EH (cell line): ENCODE results near the gene NOCT.
"Not testable (repeated sequence)": the region's sequence is repeated elsewhere in the genome, so short reads cannot be mapped to it uniquely, and the experiment has no call there.

Experiments
- DNase-seq: peaks from one replicate; pipeline ENCODE4 v3.0.0-alpha.2; 2015; ENCODE audit warnings: low read depth

The NOCT gene

GRCh38 chr4:139050446-139050845 is 34.9 kb downstream of the NOCT start:
- DNase-seq = peak; percentile 60

DNA sequence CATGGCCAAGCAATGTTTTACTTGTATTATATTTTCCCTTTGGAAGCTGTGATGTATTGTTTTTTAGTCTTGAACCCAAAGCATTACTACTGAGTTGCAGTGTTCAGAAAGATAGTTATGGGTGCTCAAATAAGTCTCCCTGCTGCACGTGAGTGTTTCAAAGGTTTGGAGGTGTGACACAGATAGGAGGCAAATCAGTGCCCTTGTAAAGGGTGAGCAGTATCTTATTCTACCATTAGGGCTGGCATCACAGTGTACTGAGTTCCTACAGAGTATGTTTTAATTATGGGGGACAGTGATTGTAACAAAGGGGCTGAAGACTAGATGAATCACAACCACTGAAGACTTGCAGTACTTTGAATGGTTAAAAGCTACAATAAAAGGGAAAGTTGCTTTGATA is 38.3 kb downstream of the NOCT start:
- DNase-seq = no peak

DNA sequence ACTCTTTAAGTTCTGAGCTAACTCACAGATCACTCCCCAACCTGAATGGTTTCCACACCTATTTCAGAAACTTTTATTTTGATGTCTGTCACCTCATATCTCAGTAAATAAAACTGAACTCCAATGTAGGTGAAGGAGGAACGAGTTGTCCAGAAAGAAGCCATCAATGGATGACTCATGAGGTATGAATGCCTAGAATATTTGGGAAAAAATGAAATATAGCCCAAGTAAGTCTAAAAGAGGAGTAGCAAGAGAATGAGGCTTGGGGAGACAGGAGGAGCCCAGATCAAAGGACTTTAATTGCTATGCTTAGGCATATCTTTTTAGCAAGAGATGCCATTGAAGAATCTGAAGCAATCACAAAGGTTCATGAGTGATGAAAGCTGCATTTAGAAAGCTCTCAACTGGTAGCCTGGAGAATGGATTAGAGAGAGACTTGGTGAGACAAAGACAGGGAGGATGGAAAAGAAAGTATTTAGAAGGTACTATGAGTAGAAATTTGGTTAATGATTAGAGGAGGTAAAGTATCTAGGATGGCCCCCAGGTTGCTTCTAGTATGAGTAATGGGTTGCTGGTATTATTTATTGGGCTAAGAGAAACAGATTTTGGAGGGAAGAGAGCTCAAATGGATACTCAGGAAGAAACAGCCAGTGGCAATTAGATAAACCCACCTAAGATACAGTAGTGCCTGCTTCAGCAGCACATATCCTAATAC is 39.4 kb downstream of the NOCT start:
- DNase-seq = peak; percentile 55

DNA sequence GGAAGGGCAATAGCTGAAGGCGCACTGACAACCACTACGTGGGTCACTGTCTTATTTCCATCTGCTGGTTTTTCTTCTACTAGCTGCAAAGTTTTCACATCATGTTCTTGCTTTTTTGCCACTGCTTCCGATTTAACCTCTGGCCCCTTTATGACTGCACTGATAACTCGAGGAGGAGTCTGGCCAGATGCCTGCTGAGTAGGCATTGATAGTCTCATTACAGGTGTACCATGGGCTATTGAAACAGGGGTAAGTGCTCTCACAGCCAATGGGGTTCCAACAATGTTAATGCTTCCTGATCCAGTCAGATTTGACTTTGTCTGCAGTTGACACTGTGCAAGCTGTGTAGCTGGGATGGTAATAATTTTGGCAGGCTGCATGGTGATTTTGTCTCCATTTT is 43.4 kb downstream of the NOCT start:
- not testable (repeated sequence) for DNase-seq

DNA sequence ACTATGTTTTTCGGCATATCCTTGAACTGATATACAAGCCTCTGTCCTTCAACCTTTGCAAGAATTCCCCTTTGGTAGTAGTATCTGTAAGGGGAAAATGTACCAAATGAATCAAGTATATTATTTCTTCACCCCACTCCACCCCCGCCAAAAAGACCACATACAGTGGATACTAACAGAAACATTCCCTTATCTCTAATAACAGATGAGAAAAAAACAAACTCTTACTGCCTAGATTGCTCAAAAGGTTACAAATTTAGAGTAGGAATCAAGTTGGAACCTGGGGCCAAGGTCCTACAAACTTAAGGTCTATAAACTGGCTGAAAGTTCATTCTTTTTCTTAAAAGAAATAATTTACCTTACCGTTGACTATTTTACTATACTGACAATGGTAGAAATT is 45.0 kb downstream of the NOCT start:
- DNase-seq = no peak

GRCh38 chr4:139076016-139076744 is 60.6 kb downstream of the NOCT start:
- no peak for DNase-seq

DNA sequence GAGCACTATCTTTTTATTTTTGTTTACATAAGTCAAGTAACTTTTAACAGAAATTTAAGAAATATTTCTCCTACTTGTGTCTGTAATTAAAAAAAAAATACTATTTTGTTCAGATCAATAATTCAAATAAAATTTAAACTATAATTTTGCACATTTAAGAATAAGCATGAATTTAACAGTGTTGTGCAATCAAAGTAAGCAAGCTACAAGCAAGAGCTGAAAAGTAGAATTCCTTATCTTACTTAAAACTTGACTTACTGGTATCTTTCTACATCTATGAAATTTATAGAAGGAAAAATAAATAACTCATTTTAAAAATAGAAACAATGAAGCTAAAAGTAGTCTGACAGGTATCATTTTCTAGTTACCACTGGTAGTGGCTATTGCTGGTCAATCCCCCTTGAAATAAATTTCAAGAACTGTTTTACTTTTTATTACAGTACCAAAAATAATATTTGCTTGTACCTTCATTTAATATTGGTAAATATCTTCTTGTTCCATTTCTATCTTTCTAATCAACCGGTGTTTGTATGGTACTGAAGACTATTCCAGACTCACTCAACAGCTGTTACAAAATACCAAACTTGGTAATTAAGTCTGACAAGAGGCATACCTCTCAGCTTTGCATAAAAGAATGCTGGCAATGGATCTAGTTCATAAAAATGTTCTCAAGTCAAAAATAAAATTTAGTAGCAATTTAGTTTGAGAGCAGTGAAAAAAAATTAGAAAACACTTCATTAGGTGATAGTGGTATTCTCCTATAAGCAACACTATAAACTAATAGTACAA is 62.2 kb downstream of the NOCT start:
- peak; percentile 16 for DNase-seq

DNA sequence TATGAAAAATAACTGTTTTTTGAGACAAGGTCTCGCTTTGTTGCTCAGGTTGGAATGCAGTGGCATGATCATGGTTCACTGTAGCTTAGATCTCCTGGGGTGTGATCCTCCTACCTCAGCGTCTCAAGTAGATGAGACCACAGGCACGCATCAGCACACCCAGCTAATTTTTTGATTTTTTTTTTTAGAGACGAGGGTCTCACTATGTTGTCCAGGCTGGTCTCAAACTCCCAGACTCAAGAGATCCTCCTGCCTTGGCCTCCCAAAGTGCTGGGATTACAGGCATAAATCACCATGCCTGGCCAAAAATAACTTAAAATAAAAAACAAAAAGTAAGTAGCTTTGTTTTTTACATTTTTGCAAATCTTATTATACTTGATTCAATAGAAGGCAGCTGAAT is 63.3 kb downstream of the NOCT start:
- no peak for DNase-seq

DNA sequence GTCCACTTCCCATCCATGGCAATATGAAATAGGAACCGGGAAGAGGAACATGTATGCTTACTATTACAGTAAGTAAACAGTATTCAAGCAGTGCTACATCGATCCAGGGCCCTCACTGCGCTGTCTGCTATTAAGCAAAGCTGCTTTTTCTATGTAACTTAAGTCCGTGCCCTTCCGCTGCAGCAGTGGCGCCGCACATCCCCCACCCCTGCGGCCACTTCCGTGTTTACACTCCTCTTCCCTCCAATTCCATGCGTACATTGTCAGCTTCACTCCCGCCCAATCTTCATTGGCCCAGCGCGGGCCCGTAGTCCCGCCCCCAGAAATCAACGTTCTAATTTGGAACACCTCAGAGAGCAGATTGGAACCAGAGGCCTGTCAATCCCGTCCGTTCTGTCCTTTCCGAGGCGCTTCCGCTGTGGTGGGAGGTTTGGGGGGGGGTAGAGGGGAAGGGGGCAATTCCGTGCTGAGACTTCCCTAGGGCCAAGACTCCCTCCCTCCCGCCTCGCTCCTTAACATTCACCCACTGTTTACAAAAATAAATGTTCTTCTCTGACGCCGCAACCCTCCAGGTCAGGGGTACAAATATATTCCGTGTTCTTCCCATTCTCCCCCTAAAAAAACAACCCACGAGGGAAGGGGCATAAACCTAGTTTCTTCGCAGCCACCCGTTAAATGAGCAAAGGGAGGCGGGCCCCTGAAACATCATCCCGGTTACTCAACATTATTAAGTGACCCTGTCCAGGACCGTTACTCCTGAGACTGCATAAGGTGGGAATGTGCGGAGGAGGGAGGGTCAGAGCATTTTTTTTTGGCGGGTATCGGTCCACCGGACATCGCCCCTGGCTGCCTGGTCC is 67.4 kb downstream of the NOCT start:
- peak; percentile 99 for DNase-seq

GRCh38 chr4:139083607-139083955 is 68.0 kb downstream of the NOCT start:
- DNase-seq = peak; percentile 77

GRCh38 chr4:139083956-139084803 is 68.6 kb downstream of the NOCT start:
- DNase-seq = peak; percentile 91

DNA sequence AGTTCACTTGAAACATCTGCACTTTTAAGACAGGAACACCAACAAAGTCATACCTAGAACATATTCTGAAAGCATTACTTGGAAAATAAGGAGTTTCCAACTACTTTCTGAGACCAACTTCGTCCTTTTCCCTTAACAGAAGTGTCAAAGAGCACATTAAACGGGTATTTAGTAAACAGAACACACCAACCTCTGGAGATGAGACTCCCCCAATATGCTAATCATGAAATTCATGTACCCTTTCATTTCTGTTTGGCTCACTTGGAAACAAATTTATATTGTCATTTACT is 69.2 kb downstream of the NOCT start:
- no peak for DNase-seq

DNA sequence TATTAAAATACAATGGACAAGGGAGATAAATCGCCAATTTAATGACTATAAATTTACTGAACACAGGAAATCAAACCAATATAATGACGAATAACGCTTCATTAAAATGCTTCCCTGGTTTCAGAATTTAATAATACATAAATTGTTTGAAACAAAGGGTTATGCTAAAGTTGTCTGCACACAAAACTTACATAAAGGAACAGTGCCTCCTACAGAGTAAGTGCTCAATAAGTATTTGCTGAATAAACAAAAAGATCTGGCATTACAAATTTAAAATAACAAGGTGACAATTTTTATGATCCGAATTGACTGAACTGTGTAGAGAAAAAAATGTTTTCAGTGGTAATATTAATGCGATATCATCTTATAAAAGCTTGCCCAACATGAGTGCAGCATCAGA is 69.6 kb downstream of the NOCT start:
- peak; percentile 19 for DNase-seq

- no peak for DNase-seq
These were observed 76.7 kb downstream of the NOCT start for GRCh38 chr4:139092271-139092670.
